ENCODE results near the gene APBA1.

DNA sequence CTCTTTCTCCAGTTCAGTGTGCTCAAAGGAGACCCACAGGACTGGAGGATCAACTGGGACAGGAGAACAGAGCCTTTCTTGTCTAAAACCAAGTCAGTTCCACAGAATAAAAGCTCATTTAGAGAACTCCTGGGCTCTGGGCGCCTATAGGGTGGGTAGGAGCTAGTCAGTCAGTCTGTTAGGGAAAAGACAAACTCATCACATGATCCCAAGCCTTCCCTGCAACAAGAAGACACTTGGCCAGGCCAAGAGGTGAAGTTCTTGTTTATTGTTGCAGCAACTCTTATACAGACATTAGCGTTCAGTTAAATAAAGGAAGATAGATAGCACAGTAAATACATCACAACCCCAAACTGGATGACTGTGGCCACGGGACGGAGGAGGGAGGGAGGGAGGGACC lies 244.9 kb downstream of the APBA1 start:
- TF ChIP-seq POLR2A (IDR thresholded peaks at IDR 0.05; ENCODE audit: low read depth, low read length) (no peak), SPI1 (IDR thresholded peaks at IDR 0.05; ENCODE audit: low read depth, low read length) (no peak), POLR2AphosphoS5 (IDR thresholded peaks at IDR 0.05; ENCODE audit: low read depth, low read length) (no peak), TAF1 (IDR thresholded peaks at IDR 0.05; ENCODE audit: low read depth, low read length) (no peak)
